Endothelial cell of umbilical vein (primary cell): Measurements from ENCODE around the gene TRIM61.
A peak's percentile ranks its signal among the peaks of the same experiment; 100 is the strongest.

Experiments used
- CTCF ChIP-seq, 2 donors: IDR thresholded peaks; 1 replicate in 1 of 2; 2 replicates in 1 of 2; pipeline ENCODE4 v1.5.1; 2011; ENCODE audit warnings: low read length in 2 of 2, mild to moderate bottlenecking in 2 of 2, moderate library complexity in 2 of 2, control low read depth in 1 of 2, inconsistent platforms in 1 of 2, low read depth in 1 of 2; ENCODE audit not compliant: insufficient read depth in 1 of 2; ENCODE audit errors: extremely low read depth in 1 of 2
- EZH2 ChIP-seq: IDR thresholded peaks from 2 replicates; pipeline ENCODE4 v1.6.1; 2012; ENCODE audit warnings: borderline replicate concordance, low read depth, mild to moderate bottlenecking, moderate library complexity, low read length, inconsistent platforms; ENCODE audit not compliant: severe bottlenecking
- JUN ChIP-seq: IDR thresholded peaks from 2 replicates; pipeline ENCODE4 v1.6.1; 2011; ENCODE audit warnings: borderline replicate concordance, low read depth; ENCODE audit not compliant: insufficient read length, insufficient read depth
- MAX ChIP-seq: IDR thresholded peaks from 2 replicates; pipeline ENCODE4 v1.6.1; 2011; ENCODE audit not compliant: insufficient read depth, insufficient read length
- MYC ChIP-seq: IDR thresholded peaks from one replicate; pipeline ENCODE4 v1.6.1; 2011; ENCODE audit warnings: mild to moderate bottlenecking, low read depth, low read length
- POLR2A ChIP-seq: IDR thresholded peaks from 2 replicates; pipeline ENCODE4 v1.6.1; 2012; ENCODE audit warnings: low read depth, mild to moderate bottlenecking, control low read depth, low read length
- POLR2AphosphoS5 ChIP-seq: IDR thresholded peaks from 2 replicates; pipeline ENCODE4 v1.6.1; 2012; ENCODE audit warnings: low read depth, mild to moderate bottlenecking, control low read depth, low read length, moderate library complexity; ENCODE audit not compliant: insufficient read depth

GRCh38 chr4:165016971-165017370, 39.5 kb upstream of the TRIM61 start:
- TF ChIP-seq MAX (no peak), CTCF (IDR thresholded peaks at IDR 0.05; ENCODE audit: extremely low read depth in 1 of 2, insufficient read depth in 1 of 2, low read depth in 1 of 2, low read length in 2 of 2) (peak in 1 of 2 donors; percentile 4), JUN (no peak), POLR2AphosphoS5 (no peak), POLR2A (no peak), EZH2 (no peak), MYC (no peak)
